ENCODE measurements around the gene KBTBD7. TPM values are rescaled to one million over a fixed set of nuclear protein-coding genes. Genes with fewer than 3 reads are reported as not detected.

The KBTBD7 gene
- total and polyA plus RNA-seq, 2 of the 8 experiments (the other 6 are each of a cell fraction or from before 2014, with no cell fraction given) = 10.2 to 17.4 TPM

DNA sequence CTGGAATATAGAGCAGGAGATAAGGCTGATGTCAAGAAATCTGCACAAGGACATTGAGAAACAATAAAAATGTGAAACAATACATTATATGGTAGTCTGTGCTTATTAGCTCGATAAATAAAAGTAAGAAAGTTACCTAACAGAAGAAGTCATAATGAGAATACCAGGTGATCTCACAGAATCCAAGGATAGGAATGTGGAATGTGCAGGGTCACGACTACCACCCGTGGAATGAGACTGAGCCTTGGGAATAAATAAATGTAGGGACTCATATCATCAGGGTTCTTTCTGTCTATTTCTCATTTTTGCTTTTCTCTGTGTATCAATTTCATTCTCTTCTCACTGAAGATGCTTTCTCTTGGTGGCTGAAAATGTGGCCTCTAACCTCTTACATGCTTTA, 26.0 kb upstream of the KBTBD7 start:
- H3K4me2 ChIP-seq (ENCODE audit: insufficient read depth in 1 of 2, low read depth in 2 of 2, low read length in 2 of 2) = no peak overlapping the region
- 90% methylated on average over 3 of the region's 3 CpGs; no CpG with 5 or more reads in 1 of the 2 experiments for WGBS, 2 experiments (ENCODE audit: extremely low coverage in 1 of 2, insufficient coverage in 1 of 2, insufficient read length in 1 of 2, insufficient replicate concordance in 2 of 2, low coverage in 1 of 2, low lambda C conversion rate in 2 of 2, missing lambda C conversion rate in 1 of 2)
- H3K36me3 ChIP-seq (ENCODE audit: control insufficient read depth in 2 of 4, insufficient read depth in 4 of 4, low read length in 3 of 4) = peaks cover 0 to 3% (median 0%) of the 10 kb centered on the region in 4 experiments; a peak in 1 of 8 replicates
- H3K27me3 ChIP-seq (replicated peaks in 1 of 4; ENCODE audit: control insufficient read depth in 3 of 4, extremely low read depth in 1 of 4, insufficient read depth in 3 of 4, low read length in 3 of 4) = no peaks in the 10 kb centered on the region
- H4K20me1 ChIP-seq (replicated peaks in 1 of 2; ENCODE audit: control insufficient read depth in 1 of 2, insufficient read depth in 2 of 2, low read length in 2 of 2) = no peaks in the 10 kb centered on the region
- H2BK120ac ChIP-seq (replicated peaks; ENCODE audit: low read depth, low read length) = no peak overlapping the region
- no peak overlapping the region for H2AK5ac ChIP-seq (ENCODE audit: low read depth, low read length)
- no peak overlapping the region for H3K23ac ChIP-seq (ENCODE audit: insufficient read length)
- no peak overlapping the region for H2BK12ac ChIP-seq (ENCODE audit: low read depth, low read length)
- H2BK15ac ChIP-seq (ENCODE audit: low read length) = no peak overlapping the region
- no peaks in the 10 kb centered on the region for H3K4me1 ChIP-seq (replicated peaks in 1 of 4; ENCODE audit: control insufficient read depth in 3 of 4, insufficient read depth in 4 of 4, low read length in 3 of 4)
- H4K91ac ChIP-seq (replicated peaks; ENCODE audit: insufficient read length, low read length) = no peak overlapping the region
- H3K79me1 ChIP-seq (ENCODE audit: low read depth, low read length) = no peaks in the 10 kb centered on the region
- H2BK5ac ChIP-seq (ENCODE audit: low read depth, low read length) = no peak overlapping the region
- H3K18ac ChIP-seq (ENCODE audit: extremely low read depth, low read length) = no peak overlapping the region
- POLR2A ChIA-PET (ENCODE audit: partially characterized antibody) = no interaction called here
- no peak overlapping the region for H3K56ac ChIP-seq (replicated peaks; ENCODE audit: insufficient read length, low read depth, low read length)
- H3K9ac ChIP-seq (replicated peaks in 1 of 4; ENCODE audit: extremely low read depth in 1 of 4, low read depth in 3 of 4, low read length in 3 of 4) = no peak overlapping the region
- CTCF ChIA-PET (ENCODE audit: partially characterized antibody) = interaction anchor here (0.6 to 4.9 kb wide), 9 partner anchors 15 to 398 kb away, joined by 3 to 32 read pairs (median 4); no protein-coding TSS in a partner anchor
- H3K27ac ChIP-seq (ENCODE audit: low read depth, low read length) = no peak overlapping the region
- H2BK20ac ChIP-seq (ENCODE audit: low read length) = no peak overlapping the region
- H3K79me2 ChIP-seq (ENCODE audit: control insufficient read depth in 1 of 2, insufficient read depth in 2 of 2, low read length in 2 of 2) = no peaks in the 10 kb centered on the region
- FAIRE-seq = no peak
- H2AFZ ChIP-seq (ENCODE audit: low read length) = no peak overlapping the region
- no peak overlapping the region for H3K14ac ChIP-seq (ENCODE audit: insufficient read length)
- H3K4me3 ChIP-seq (ENCODE audit: extremely low read depth in 1 of 4, insufficient read depth in 2 of 4, low read depth in 3 of 4, low read length in 4 of 4) = no peak overlapping the region
- DNase-seq (ENCODE audit: low read depth in 1 of 2, low spot score in 2 of 2) = no peak
- H4K5ac ChIP-seq (ENCODE audit: insufficient read length, low read depth, low read length) = no peak overlapping the region
- no peaks in the 10 kb centered on the region; the same call in 1 of the 2 replicates for H3K23me2 ChIP-seq (ENCODE audit: low read depth, low read length)
- no peak overlapping the region for H4K8ac ChIP-seq (ENCODE audit: extremely low read depth, insufficient read depth, low read length)
- no peaks in the 10 kb centered on the region for H3K9me3 ChIP-seq (ENCODE audit: insufficient read depth in 2 of 2, low read depth in 1 of 2, low read length in 1 of 2)
- no peak overlapping the region for H3K4ac ChIP-seq (replicated peaks; ENCODE audit: insufficient read length, low read depth, low read length)
- no peak for TF ChIP-seq RBBP5 (IDR thresholded peaks at IDR 0.05; ENCODE audit: borderline replicate concordance, low read depth, low read length)
- no peak for TF ChIP-seq PHF8 (conservative IDR thresholded peaks at IDR 0.05; ENCODE audit: low read depth, low read length)
- no peak for TF ChIP-seq SP4 (IDR thresholded peaks at IDR 0.05; ENCODE audit: low read length)
- no peak for TF ChIP-seq RAD21 (IDR thresholded peaks at IDR 0.05 in 1 of 2, conservative IDR thresholded peaks at IDR 0.05 in 1 of 2; ENCODE audit: low read depth in 2 of 2, low read length in 2 of 2)
- TF ChIP-seq TAF7 (optimal IDR thresholded peaks at IDR 0.05; ENCODE audit: borderline replicate concordance, low read depth, low read length) = no peak
- no peak for TF ChIP-seq KDM1A (IDR thresholded peaks at IDR 0.05; ENCODE audit: borderline replicate concordance, low read length)
- no peak for TF ChIP-seq TEAD4 (IDR thresholded peaks at IDR 0.05; ENCODE audit: low read depth, low read length)
- no peak for TF ChIP-seq BACH1 (IDR thresholded peaks at IDR 0.05; ENCODE audit: low read length)
- TF ChIP-seq CBX5 (IDR thresholded peaks at IDR 0.05; ENCODE audit: low read depth, low read length) = no peak
- TF ChIP-seq, protein P1, sequence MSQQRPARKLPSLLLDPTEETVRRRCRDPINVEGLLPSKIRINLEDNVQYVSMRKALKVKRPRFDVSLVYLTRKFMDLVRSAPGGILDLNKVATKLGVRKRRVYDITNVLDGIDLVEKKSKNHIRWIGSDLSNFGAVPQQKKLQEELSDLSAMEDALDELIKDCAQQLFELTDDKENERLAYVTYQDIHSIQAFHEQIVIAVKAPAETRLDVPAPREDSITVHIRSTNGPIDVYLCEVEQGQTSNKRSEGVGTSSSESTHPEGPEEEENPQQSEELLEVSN (IDR thresholded peaks at IDR 0.05) = no peak
- no peak for TF ChIP-seq CEBPB (IDR thresholded peaks at IDR 0.05; ENCODE audit: low read depth, low read length)
- TF ChIP-seq NRF1 (IDR thresholded peaks at IDR 0.05; ENCODE audit: low read depth, low read length) = no peak
- TF ChIP-seq GTF2F1 (IDR thresholded peaks at IDR 0.05; ENCODE audit: borderline replicate concordance, low read depth, low read length) = no peak
- TF ChIP-seq, protein P2, sequence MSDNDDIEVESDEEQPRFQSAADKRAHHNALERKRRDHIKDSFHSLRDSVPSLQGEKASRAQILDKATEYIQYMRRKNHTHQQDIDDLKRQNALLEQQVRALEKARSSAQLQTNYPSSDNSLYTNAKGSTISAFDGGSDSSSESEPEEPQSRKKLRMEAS (IDR thresholded peaks at IDR 0.05) = no peak
